Measurements from ENCODE around the gene EBF4. TPM values are rescaled to one million over a fixed set of nuclear protein-coding genes. Genes with fewer than 3 reads are reported as not detected.
A peak's percentile ranks its signal among the peaks of the same experiment; 100 is the strongest.

Gene EBF4, protein sequence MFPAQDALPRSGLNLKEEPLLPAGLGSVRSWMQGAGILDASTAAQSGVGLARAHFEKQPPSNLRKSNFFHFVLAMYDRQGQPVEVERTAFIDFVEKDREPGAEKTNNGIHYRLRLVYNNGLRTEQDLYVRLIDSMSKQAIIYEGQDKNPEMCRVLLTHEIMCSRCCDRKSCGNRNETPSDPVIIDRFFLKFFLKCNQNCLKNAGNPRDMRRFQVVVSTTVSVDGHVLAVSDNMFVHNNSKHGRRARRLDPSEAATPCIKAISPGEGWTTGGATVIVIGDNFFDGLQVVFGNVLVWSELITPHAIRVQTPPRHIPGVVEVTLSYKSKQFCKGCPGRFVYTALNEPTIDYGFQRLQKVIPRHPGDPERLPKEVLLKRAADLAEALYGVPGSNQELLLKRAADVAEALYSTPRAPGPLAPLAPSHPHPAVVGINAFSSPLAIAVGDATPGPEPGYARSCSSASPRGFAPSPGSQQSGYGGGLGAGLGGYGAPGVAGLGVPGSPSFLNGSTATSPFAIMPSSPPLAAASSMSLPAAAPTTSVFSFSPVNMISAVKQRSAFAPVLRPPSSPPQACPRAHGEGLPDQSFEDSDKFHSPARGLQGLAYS
- total RNA-seq = 0.64 and 1.3 TPM in 2 replicates

DNA sequence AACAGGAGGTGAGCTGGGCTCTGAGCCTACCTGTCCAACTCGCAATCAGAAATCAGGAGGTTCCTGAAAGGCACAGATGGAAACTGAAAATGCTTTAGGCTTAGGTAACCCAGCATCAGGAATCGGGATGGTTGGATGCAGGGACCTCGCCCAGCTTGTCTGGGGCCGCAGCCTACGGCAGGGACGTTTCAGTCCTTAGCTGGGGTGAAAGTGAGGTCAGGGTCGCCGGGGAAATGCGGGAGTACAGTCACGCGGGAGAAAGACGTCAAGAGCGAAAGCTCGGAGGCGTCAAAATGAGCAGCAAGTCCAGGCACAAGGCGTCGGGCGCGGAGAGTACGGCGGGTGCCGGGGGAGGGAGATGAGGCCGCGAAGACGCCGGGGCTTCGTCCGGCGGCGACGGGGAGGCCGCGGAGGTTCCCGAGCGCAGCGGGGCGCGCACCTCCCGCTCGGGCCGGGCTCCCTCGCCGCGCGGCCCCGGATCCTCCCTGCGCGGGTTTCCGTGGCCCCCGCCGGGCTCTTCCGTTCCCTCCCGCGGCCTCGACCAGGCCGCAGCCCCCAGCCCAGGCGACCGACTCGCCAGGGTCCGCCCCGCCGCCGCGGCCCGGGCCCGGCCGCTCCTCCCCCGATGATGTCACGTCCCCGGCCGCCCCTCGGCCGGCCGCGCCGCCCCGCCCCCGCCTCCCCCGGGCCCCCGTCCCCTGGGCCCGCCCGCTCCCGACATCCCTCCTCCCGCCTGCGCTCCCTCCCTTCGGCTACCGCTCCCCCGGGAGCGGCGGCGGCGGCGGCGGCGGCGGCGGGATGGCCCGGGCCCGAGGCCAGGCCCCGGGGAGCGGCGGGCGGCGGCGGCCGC lies at the start of gene EBF4:
Gene EBF4 (plus strand): TSS at position 745 of the 850 bp plus-strand sequence. CDS start 866 bp downstream, outside the sequence.
- FAIRE-seq (no peak), DNase-seq (ENCODE audit: low read depth) (no peak)
- TF ChIP-seq, protein P1, sequence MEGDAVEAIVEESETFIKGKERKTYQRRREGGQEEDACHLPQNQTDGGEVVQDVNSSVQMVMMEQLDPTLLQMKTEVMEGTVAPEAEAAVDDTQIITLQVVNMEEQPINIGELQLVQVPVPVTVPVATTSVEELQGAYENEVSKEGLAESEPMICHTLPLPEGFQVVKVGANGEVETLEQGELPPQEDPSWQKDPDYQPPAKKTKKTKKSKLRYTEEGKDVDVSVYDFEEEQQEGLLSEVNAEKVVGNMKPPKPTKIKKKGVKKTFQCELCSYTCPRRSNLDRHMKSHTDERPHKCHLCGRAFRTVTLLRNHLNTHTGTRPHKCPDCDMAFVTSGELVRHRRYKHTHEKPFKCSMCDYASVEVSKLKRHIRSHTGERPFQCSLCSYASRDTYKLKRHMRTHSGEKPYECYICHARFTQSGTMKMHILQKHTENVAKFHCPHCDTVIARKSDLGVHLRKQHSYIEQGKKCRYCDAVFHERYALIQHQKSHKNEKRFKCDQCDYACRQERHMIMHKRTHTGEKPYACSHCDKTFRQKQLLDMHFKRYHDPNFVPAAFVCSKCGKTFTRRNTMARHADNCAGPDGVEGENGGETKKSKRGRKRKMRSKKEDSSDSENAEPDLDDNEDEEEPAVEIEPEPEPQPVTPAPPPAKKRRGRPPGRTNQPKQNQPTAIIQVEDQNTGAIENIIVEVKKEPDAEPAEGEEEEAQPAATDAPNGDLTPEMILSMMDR (IDR thresholded peaks at IDR 0.05; ENCODE audit: insufficient read depth, low read length, severe bottlenecking) = no peak
- H3K4me3 ChIP-seq (ENCODE audit: low read depth, low read length) = peak within 1 kb of the TSS; percentile 27
- no peaks in the 10 kb centered on the region for H3K36me3 ChIP-seq (ENCODE audit: control insufficient read depth, insufficient read depth, low read length)
- peaks cover 34% of the 10 kb centered on the region for H3K27me3 ChIP-seq (ENCODE audit: control insufficient read depth, insufficient read depth, low read length)

DNA sequence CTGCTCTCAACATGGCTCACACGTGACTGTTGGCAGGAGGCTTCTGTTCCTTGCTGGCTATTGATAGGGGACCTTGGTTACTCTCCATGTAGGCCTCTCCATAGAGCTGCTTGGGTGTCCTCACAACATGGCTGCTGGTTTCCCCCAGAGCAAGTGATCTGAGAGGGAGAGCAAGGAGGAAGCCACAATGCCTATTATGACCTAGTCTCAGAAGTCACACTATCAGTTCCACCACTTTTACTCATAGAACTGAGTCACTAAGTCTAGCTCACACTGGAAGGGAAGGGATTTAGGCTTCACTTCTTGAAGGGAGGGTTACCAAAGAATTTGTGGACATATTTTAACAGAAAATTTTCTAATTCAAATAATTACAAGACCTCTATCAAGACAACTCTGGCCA lies 48.9 kb upstream of the EBF4 start:
- H3K27me3 ChIP-seq (ENCODE audit: control insufficient read depth, insufficient read depth, low read length) = no peaks in the 10 kb centered on the region
- H3K36me3 ChIP-seq (ENCODE audit: control insufficient read depth, insufficient read depth, low read length) = peaks cover 4% of the 10 kb centered on the region
- no peak overlapping the region for H3K4me3 ChIP-seq (ENCODE audit: low read depth, low read length)
- DNase-seq (ENCODE audit: low read depth) (no peak), FAIRE-seq (peak; percentile 28)
- TF ChIP-seq, protein P1 (IDR thresholded peaks at IDR 0.05; ENCODE audit: insufficient read depth, low read length, severe bottlenecking) = no peak

DNA sequence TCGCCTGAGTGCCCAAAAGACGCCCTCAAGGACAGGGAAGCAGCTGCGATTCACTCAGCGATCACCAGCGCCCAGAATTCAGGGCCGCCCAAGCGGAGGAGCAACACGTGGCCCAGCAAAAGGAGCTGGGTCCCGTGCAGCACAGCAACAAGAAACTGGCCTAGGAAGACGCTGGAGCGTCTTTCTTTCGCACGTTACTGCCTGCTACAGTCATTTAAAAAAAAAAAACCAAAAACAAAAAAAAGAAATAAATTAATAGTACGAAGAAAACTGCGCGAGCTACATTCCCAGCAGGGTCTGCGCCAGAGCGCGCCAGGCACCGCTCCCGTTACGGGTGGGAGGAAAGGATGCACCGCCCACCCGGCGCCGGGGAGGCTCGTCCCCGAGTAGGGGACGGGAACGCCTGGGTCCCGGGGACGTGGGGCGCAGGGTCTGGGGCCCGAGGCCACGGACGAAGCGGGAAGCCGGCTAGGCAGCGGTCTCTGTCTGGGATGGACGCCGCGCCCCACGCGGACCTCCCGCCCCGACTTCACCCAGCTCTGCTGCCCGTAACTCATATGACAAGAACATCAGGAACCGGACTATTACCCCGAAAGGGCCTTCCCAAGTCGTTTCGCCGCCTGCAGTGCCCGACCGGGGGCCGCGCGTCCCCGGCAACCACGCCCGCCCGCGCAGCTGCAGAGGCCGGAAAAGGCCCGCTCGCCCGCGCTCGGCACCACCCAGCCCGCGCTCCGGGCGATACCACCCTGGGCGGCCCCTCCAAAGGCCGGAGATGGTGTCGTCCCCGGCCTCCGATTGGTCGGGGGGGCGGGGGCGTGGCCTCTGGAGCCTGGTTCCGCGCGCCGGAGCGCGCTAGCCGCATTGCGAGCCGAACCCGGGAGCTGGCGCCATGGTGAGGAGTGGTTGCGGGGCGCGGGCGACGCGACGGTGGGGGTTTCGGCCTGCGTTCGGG lies 40.5 kb upstream of the EBF4 start, which contains the start of gene NOP56:
Gene NOP56 (plus strand): TSS at position 861 of the 952 bp plus-strand sequence. CDS start 29 bp downstream, at position 890.
- no peaks in the 10 kb centered on the region for H3K27me3 ChIP-seq (ENCODE audit: control insufficient read depth, insufficient read depth, low read length)
- FAIRE-seq (no peak), DNase-seq (ENCODE audit: low read depth) (peak; percentile 60)
- peaks cover 31% of the 10 kb centered on the region for H3K36me3 ChIP-seq (ENCODE audit: control insufficient read depth, insufficient read depth, low read length)
- TF ChIP-seq, protein P1 (IDR thresholded peaks at IDR 0.05; ENCODE audit: insufficient read depth, low read length, severe bottlenecking) = no peak
- H3K4me3 ChIP-seq (ENCODE audit: low read depth, low read length) = peak within 1 kb of the TSS; percentile 52

DNA sequence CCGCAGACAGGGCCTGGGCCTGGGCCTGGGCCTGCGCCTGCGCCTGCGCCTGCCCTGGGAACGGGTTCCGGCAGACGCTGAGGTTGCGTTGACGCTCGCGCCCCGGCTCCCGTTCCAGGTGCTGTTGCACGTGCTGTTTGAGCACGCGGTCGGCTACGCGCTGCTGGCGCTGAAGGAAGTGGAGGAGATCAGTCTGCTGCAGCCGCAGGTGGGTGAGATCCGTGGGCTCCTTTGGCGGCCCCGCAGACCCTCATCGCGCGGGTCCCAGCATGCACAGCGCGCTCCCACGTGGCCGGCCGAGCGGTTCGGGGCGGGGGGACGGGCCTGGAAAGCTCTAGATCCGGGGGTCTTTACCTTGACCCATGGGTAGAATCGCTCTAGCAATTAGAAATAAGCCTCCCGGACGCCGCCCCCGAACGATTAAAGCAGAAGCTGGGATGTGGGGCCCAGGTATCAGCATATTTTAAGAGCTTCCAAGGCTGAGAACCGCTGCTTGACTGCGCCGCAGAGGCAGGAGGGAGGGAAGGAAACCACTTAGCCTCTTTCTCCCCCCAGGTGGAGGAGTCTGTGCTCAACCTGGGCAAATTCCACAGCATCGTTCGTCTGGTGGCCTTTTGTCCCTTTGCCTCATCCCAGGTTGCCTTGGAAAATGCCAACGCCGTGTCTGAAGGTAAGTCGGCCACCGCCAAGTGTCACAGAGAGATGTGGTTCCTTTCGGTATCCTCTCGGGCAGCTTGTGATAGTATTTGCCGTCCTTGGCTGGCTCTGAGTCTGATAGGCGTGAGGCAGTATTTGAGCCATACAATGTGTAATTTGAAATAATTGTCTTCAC lies 39.6 kb upstream of the EBF4 start:
- no peaks in the 10 kb centered on the region for H3K27me3 ChIP-seq (ENCODE audit: control insufficient read depth, insufficient read depth, low read length)
- TF ChIP-seq, protein P1 (IDR thresholded peaks at IDR 0.05; ENCODE audit: insufficient read depth, low read length, severe bottlenecking) = no peak
- H3K36me3 ChIP-seq (ENCODE audit: control insufficient read depth, insufficient read depth, low read length) = peaks cover 33% of the 10 kb centered on the region
- FAIRE-seq (no peak), DNase-seq (ENCODE audit: low read depth) (peak; percentile 8)
- peak overlapping the region; percentile 52 for H3K4me3 ChIP-seq (ENCODE audit: low read depth, low read length)
